ENCODE measurements around the gene BTBD1.
"Not testable (repeated sequence)": the region's sequence is repeated elsewhere in the genome, so short reads cannot be mapped to it uniquely, and the experiment has no call there.

BTBD1 gene

GRCh38 chr15:83053151-83053550 lies 13.9 kb downstream of the BTBD1 start:
- DNase-seq = no peak

DNA sequence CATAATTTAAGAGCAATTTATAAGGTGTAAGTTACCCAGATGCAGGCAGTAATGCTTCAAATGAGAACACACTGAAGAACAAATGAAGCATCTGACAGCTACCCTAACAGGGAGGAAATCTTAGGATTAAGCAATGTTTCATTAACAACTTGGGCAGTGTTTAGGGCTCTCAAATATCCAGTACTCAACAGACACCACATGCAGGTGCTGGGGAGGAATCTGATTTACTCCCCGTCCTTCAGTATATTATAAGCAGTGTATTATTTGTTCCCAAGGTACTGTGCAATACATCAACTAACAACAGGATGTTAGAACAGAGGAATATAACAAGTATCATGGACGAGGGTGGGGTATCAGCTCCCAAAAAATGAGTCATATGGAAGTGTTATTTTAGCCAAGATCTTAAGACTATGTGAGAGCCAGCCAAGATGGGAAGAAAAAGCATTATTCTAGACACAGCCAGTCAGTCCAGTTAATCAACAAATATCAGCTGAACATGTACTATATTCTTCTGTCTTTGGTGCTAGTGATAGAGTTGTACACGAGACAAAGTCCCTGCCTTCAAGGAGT lies 20.4 kb downstream of the BTBD1 start:
- DNase-seq = no peak

DNA sequence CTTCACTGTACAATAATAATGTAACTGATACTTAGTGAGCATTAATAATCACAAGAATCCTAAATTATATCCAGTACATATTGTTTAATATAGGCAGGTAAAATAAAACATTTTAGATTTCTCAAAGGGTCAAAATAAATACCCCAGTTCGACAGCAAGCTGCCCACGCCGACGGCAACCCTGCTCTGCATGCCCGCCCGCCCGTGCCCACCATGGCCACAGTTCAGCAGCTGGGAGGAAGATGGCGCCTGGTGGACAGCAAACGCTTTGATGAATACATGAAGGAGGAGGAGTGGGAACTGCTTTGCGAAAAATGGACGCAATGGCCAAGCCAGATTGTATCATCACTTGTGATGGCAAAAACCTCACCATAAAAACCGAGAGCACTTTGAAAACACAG lies 22.9 kb downstream of the BTBD1 start:
- DNase-seq = no peak

GRCh38 chr15:83039206-83039605 lies 27.8 kb downstream of the BTBD1 start:
- DNase-seq = no peak

- no peak for DNase-seq
Observed at GRCh38 chr15:83036253-83036652, 30.8 kb downstream of the BTBD1 start.

DNA sequence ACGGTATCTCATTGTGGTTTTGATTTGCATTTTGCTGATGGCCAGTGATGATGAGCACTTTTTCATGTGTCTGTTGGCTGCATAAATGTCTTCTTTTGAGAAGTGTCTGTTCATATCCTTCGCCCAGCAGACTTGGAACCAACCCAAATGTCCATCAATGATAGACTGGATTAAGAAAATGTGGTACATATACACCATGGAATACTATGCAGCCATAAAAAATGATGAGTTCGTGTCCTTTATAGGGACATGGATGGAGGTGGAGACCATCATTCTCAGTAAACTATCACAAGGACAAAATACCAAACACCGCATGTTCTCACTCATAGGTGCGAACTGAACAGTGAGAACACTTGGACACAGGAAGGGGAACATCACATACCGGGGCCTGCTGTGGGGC lies 35.8 kb downstream of the BTBD1 start:
- not testable (repeated sequence) for DNase-seq

DNA sequence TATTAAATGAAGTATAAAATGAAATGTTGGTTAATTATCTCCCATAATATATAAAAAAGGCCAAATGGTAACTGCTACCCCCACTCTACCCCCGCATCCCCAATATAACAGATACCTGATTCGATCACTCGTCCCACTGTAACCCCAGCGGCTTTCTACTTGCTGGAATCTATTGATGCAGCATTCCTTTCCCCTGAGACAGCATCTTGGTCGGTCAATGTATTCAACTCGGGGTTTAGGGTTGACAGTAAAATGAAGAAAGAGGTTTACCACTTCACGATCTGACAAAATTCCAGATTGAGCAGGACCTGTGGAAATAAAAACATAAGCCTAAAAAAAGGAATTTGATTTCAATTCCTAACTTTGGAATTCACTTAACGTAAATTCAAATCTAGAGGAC lies 37.0 kb downstream of the BTBD1 start:
- no peak for DNase-seq

DNA sequence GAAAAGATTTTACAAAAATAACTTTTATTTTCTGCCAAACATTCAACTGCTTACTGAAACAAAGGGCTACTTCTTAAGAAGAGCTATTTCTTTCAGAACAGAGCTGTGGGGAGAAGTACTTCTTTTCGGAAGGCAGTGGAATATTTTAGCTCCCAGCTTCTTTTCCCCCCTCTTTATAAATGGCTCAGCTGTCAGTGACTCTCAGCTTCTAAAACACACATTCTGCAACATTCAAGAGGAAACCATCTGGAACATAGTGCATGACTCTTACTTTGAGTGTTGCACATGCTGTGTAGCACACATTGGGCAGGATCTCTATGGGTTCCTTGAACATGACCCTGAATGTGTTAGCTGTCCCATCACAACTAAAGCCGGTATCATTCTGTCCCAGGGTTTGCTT lies 48.6 kb downstream of the BTBD1 start:
- no peak for DNase-seq

- no peak for DNase-seq
Observed at GRCh38 chr15:83016906-83017305, 50.1 kb downstream of the BTBD1 start.

DNA sequence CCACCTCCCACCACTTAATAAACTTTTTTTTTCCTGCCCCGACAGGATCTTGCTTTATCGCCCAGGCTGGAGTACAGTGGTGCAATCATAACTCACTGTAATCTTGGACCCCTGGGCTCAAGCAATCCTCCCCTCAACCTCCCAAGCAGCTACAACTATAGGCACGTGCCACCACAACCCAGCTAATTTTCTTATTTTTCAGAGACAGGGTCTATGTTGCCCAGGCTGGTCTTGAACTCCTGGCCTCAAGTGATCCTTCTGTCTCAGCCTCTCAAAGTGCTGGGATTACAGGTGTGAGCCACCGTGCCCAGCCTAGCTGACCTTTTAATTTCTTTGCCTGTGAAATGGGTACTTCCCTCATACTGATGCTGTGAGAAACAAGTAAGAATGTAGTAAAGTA lies 51.7 kb downstream of the BTBD1 start:
- no peak for DNase-seq

DNA sequence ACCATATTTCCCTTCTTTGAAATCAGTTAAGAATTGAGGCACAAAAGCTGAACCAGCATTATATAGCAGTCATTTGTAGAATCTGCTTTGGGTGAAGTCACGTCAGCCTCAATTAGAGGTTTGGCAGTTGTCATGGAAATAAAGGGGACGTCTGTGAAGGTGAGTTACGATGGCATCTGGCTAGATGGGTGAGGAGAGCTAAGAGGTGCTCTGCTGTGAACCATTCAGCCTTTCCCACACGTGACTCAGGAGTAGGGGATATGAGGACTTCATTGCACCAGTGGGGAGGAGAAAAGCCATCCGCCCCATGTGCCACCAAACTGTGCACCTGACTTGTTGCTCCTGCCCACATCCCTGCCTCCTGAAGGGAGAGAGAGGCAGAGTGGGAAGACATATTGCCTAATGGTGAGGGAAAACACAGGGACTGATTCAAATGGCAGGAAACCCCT lies 52.8 kb downstream of the BTBD1 start:
- DNase-seq = no peak

DNA sequence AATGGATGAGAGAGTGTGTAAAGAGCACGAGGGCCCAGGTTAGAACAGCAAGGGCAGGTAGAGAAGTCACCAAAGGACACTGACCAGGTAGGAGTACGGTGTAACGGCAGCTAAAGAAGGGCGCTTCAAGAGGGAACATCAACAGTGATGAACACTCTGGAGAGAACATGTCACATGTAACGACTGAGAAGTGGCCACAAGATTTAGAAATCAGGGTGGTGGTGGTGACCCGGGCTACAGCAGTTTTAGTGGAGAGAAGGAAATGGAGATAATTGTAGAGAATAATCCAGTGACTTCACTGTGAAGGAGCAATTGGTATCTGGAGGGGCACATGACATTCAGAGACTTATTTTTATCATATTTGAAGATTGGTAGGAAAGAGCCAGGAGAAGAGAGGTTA lies 54.4 kb downstream of the BTBD1 start:
- DNase-seq = no peak

GRCh38 chr15:83012076-83012426 lies 55.0 kb downstream of the BTBD1 start:
- DNase-seq = no peak

DNA sequence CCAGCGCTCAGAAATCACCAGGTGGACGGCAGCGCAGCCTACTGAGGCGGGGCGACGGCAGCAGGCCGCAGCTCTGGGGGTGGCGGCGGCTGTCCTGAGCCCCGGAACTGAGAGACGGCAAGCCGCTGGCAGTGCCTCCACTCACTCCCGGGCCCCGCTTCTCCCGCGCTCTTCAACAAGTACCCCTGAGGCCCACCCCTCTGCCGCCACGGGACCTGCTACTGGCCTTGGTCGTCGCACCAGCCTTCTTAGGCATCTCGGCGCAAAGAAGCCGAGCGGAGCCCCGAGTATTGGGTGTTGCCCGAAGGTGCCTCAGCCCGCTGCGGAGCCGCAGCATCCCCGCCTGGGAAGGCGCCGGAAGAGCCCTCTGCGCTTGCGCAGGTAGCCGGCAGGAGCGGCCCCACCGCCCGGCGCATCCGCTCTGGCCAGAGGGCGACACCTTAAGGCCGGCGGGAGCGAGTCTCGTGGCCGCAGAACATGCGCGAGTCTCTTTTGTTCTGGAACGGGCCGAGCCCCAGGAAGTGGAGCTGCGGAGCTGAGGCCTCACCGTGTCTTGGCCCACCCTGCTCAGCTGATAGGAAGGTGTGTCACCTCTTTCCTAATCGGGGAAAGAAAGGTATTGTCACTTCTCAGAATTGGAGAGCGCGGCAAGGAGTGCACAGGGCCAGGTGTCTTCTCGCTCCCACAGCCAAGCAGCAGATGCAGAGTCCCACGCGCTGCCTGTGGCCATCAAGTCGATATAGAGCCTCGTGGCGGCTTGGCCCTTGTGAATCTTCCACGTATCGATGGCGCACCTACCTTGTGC lies 55.6 kb downstream of the BTBD1 start, which contains the start of gene C15orf40:
Gene C15orf40 (minus strand): TSS at position 369 of the 805 bp plus-strand sequence. CDS start 32 bp downstream, at position 337.
- DNase-seq = peak; percentile 83

GRCh38 chr15:83010709-83011270 lies 56.3 kb downstream of the BTBD1 start:
- DNase-seq = peak; percentile 63

GRCh38 chr15:83000672-83001031 lies 66.4 kb downstream of the BTBD1 start:
- not testable (repeated sequence) for DNase-seq

DNA sequence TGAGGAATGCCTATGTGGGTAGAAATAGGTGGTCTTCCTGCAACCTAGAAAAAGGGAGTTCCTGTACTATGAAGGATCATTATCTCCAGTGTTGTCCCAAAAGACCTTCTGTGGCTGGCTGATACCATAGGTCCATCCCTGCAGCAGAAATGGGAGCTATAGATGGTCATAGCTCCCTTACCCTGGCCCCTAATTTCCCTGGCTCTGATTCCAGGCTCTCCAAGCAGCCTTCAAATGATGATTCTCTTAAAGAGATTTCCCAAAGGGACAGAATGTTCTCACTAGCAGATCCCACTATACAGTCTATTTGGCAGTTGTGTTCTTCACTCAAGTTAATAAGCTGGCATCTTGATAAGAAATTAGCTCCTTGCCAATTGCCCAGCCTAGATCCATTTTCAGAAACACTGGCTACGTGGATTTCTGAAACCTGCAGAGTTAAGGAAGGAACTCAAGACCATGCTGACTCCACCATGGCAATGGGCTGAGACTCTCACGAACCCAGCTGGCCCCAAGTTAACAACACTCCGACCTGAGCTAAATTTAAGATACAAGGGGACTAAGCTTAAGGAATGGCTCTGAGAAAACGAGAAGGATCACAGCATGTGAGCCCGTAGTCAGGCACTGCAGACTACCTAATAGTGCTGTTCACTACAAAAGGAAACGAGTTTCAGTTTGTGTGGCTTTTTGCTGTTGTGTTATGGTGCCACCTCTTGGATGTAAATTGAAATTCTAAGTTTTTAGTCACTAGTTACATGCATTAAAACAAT lies 67.0 kb downstream of the BTBD1 start:
- DNase-seq = no peak

- DNase-seq = no peak
Observed at GRCh38 chr15:82999426-82999825, 67.6 kb downstream of the BTBD1 start.

DNA sequence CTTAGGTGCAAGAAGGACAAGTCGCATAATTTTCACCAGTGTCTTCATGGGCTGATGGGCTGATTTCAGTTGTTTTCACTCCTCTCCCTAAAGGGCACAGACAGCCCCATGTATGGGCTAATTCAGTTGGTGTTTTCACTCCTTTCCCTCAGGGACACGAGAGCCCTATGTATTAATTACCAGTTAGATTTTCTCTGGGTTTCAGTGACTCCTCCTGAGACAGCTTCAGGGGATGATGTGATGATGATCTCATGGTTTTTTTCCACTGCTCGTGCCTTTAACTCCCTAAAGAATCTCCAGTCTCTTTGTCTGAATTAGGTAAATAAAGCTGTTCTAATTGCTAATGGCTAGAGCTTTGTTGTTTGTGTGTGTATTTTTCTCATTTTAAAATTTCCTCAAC lies 71.1 kb downstream of the BTBD1 start:
- DNase-seq = no peak

- no peak for DNase-seq
Observed at GRCh38 chr15:82995076-82995475, 72.0 kb downstream of the BTBD1 start.

GRCh38 chr15:82993144-82993543 lies 73.9 kb downstream of the BTBD1 start:
- DNase-seq = no peak

DNA sequence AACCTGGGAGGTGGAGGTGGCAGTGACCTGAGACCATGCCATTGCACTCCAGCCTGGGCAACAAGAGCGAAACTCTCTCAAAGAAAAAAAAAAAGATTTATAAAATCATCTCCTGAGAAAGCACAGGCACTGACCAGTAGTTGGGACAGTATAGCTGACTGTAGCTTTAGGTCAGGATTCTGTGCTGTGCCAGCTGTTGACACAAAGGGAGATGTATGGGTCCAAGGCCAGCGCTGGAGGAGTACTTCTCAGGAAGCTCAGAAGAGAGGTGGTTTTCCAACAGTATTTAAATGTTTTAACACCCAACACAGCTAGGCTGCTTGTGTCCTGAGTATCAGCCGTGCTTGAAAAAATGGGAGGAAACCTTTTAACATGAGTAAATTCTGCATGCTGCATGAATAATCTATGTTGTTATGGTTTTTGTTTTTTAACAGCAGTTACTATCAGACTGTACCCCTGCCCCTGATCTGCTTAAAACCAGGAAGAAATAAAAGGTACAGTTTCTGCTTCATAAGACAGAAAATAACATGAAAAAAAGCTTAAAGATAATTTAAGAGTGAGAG lies 74.5 kb downstream of the BTBD1 start:
- no peak for DNase-seq

DNA sequence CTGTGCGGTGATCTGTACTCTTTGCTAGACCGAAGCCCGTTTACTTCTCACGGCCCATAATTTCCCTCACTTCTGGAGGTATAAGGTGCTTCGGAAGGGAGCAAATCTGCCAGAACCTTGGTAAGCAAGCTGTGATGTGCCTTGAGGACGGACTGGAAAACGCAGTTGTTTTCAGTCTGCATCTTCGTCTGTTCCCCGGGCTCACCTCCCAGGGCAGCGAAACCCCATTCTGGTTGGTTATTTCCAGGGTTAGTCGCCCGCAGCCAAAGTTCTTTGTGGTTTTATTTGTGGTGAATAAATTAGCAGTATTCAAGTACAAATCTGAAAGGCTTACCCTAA lies 80.6 kb downstream of the BTBD1 start:
- no peak for DNase-seq

Data from activated effector memory CD4-positive, alpha-beta T cell treated with Interleukin-2 at 50 U/mL for 16 hours (primary cell).